Adrenal gland (tissue), 12 donors: ENCODE measurements around the gene RASGRF2. TPM values are rescaled to one million over a fixed set of nuclear protein-coding genes. Genes with fewer than 3 reads are reported as not detected.

Source experiments
- DNase-seq, 7 donors: peaks; one replicate each; pipeline ENCODE4 v3.0.0-alpha.2; 2019 to 2020
- H3K27ac ChIP-seq, 5 donors: fragments of 200-600 bp; sonication (generic) in 4 of 5; 1 replicate in 3 of 5; 2 replicates in 2 of 5; pipeline versions ENCODE4 v1.5.1 to v1.8.0; 2016 to 2020; ENCODE audit warnings: mild to moderate bottlenecking in 1 of 5
- H3K27me3 ChIP-seq: fragments of 200-600 bp; 2 replicates; pipeline ENCODE4 v1.8.0; 2021
- H3K36me3 ChIP-seq, 2 donors: fragments of 200-600 bp; replicated peaks in 1 of 2; 1 replicate in 1 of 2; 2 replicates in 1 of 2; pipeline versions ENCODE4 v1.5.1 to v1.8.0; 2018 to 2022
- H3K4me1 ChIP-seq, 2 donors: fragments of 200-600 bp; replicated peaks in 1 of 2; 1 replicate in 1 of 2; 2 replicates in 1 of 2; pipeline versions ENCODE4 v1.5.1 to v1.8.0; 2018 to 2021
- H3K4me3 ChIP-seq, 4 donors: fragments of 200-600 bp; sonication (generic) in 3 of 4; one replicate each; pipeline ENCODE4 v1.5.1; 2016 to 2018
- H3K9me3 ChIP-seq, 3 donors: fragments of 200-600 bp; sonication (generic) in 1 of 3; replicated peaks in 1 of 3; 1 replicate in 2 of 3; 2 replicates in 1 of 3; pipeline versions ENCODE4 v1.5.1 to v1.8.0; 2016 to 2021
- POLR2A ChIP-seq, 2 donors: fragments of 450-650 bp; IDR thresholded peaks; one replicate each; pipeline ENCODE4 v1.6.1; 2017; ENCODE audit warnings: antibody characterized with exemption in 2 of 2, mild to moderate bottlenecking in 2 of 2, moderate library complexity in 1 of 2
- WGBS, 4 donors: extraction: QIAGEN DNeasy Blood & Tissue Kit in 2 of 4; methylation state at CpG; one replicate each; pipeline versions ENCODE4 v1.1.5 to v1.1.7; 2013 to 2017; 5-methylcytosine and 5-hydroxymethylcytosine counted together
- intact Hi-C, 2 donors: fragments of 100-400 bp; cut with DNase I; formaldehyde crosslinking; loops; one replicate each; pipeline versions ENCODE4 v1.14.1 to v1.15.0; 2022 to 2023
- polyA plus RNA-seq, 3 donors: library from polyadenylated mRNA; stranded (reverse); fragments of 200-250 nt in 2 of 3; fragments of 350-450 nt in 1 of 3; fragmentation: Illumina TruSeq in 1 of 3; extraction: RNeasy Lipid Tissue Mini Kit (QIAGEN cat#74804) in 1 of 3; gene quantifications; one replicate each; pipeline ENCODE4 v1.2.3, GENCODE V29; 2013 to 2014
- total RNA-seq, 9 donors: library from RNA; depleted of rRNA in 4 of 9; stranded (reverse); fragments of >200 nt in 4 of 9; fragments of 120-200 nt in 1 of 9; fragmentation: NEBNext Ultra II Directional in 1 of 9; extraction: Animal tissue kit (Norgen Biotek cat#: 25700) in 1 of 9; gene quantifications; one replicate each; pipeline versions ENCODE4 v1.1.0 to v1.2.4, GENCODE V29; 2013 to 2023
- TF ChIP-seq, protein P1 (sequence below), 6 experiments: fragments of 450-650 bp in 4 of 6; fragments of 200-600 bp in 2 of 6; sonication (generic) in 1 of 6; IDR thresholded peaks; 1 replicate in 5 of 6; 2 replicates in 1 of 6; pipeline versions ENCODE4 v1.5.1 to v1.8.0; 2016 to 2021; ENCODE audit warnings: antibody characterized with exemption in 6 of 6, mild to moderate bottlenecking in 2 of 6, moderate library complexity in 1 of 6
- donor health status: healthy with polysubstance abuse.
- donor health status: Bipolar disorder and iron deficiency.
- donor health status: DM: yes; HTN: yes; CAD: no.
- donor health status: DM: no; HTN: no; CAD: no.
- donor health status: DM: no; HTN: no; CAD: no.
- donor health status: DM: yes; HTN: yes; CAD: no.

RASGRF2 gene
- total and polyA plus RNA-seq, 12 donors, result 0.33 to 5.7 (median 2.4) TPM

DNA sequence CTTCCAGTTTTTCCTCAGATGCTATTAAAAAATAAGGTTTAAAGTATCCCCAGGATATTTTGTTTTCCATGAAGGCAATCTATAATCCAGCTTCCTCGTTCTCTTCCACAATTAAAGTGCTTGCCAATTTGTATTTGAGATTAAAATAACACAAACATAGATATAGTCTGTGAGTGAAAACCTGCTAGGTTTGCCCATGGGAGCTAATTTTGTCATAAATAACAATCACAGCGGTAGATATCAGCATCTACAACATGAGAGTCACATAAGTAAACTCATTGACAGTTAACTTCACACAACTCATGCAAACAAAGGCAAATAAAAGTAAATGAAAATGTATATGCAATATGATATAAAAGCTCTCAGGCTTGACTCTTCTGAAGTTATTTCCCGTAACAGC is 29.2 kb upstream of the RASGRF2 start:
- Histone ChIP-seq H3K27ac (no peak overlapping the region), H3K9me3 (no peaks in the 10 kb centered on the region), H3K4me3 (no peak overlapping the region), H3K4me1 (no peaks in the 10 kb centered on the region), H3K36me3 (no peaks in the 10 kb centered on the region), H3K27me3 (no peaks in the 10 kb centered on the region)
- intact Hi-C loops, result no loop called here
- 88 to 95% (median 91%) methylated on average over 3 of the region's 3 CpGs for WGBS, 4 donors
- DNase-seq, result no peak
- TF ChIP-seq POLR2A (IDR thresholded peaks at IDR 0.05), result no peak
- TF ChIP-seq, protein P1, sequence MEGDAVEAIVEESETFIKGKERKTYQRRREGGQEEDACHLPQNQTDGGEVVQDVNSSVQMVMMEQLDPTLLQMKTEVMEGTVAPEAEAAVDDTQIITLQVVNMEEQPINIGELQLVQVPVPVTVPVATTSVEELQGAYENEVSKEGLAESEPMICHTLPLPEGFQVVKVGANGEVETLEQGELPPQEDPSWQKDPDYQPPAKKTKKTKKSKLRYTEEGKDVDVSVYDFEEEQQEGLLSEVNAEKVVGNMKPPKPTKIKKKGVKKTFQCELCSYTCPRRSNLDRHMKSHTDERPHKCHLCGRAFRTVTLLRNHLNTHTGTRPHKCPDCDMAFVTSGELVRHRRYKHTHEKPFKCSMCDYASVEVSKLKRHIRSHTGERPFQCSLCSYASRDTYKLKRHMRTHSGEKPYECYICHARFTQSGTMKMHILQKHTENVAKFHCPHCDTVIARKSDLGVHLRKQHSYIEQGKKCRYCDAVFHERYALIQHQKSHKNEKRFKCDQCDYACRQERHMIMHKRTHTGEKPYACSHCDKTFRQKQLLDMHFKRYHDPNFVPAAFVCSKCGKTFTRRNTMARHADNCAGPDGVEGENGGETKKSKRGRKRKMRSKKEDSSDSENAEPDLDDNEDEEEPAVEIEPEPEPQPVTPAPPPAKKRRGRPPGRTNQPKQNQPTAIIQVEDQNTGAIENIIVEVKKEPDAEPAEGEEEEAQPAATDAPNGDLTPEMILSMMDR (IDR thresholded peaks at IDR 0.05), result no peak

DNA sequence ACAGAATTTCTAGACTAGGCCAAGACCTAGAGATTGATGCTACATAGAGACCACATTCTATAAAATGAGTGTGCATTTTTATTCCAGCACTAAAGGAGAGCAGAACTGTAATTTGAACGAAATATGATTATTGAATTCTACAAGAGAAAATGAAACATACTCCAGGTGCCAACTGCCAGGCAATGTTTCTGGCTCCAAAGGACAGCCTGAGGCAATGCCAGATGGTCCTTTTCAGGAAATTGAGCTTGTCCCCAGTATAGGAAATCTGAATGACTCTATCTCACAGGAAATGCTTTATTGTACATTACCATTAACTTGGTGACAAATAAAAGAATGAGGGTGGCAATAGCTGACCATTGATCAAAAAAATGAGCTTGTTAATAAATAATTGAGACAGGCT is 28.8 kb upstream of the RASGRF2 start:
- no peaks in the 10 kb centered on the region for H3K4me1 ChIP-seq
- no peaks in the 10 kb centered on the region for H3K27me3 ChIP-seq
- intact Hi-C loops, result no loop called here
- no peak overlapping the region for H3K4me3 ChIP-seq
- no peak overlapping the region for H3K27ac ChIP-seq
- H3K9me3 ChIP-seq, result no peaks in the 10 kb centered on the region
- TF ChIP-seq POLR2A (IDR thresholded peaks at IDR 0.05), result no peak
- TF ChIP-seq, protein P1 (IDR thresholded peaks at IDR 0.05), result no peak
- DNase-seq, result no peak
- no peaks in the 10 kb centered on the region for H3K36me3 ChIP-seq
- 79 to 85% (median 81%) methylated on average over 1 of the region's 1 CpG for WGBS, 4 donors

DNA sequence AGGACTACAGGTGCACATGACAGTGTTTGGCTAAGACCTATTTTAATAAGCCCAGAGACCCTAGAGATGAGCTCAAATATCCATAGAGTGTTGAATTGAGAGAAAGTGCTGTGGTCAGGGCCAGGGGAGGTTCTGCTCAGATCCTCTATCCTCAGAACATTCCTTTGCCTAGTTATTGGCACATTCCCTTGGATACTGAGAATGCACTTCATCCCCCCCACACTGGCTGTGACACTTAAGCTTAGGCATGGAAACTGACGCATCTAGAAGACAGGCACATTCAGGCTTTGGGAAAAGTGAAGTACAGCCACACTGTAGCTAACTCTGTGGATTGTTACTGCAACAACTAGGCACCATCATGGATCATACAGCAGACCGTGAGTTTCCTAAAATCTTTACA is 27.1 kb upstream of the RASGRF2 start:
- WGBS, 4 donors, result 94 to 97% (median 97%) methylated on average over 2 of the region's 2 CpGs
- TF ChIP-seq, protein P1 (IDR thresholded peaks at IDR 0.05), result no peak
- TF ChIP-seq POLR2A (IDR thresholded peaks at IDR 0.05), result no peak
- H3K9me3 ChIP-seq, result no peaks in the 10 kb centered on the region
- H3K36me3 ChIP-seq, result no peaks in the 10 kb centered on the region
- H3K27ac ChIP-seq, result no peak overlapping the region
- no peak for DNase-seq
- intact Hi-C loops, result no loop called here
- no peaks in the 10 kb centered on the region for H3K4me1 ChIP-seq
- H3K27me3 ChIP-seq, result no peaks in the 10 kb centered on the region
- no peak overlapping the region for H3K4me3 ChIP-seq

- Histone ChIP-seq H3K9me3 (no peaks in the 10 kb centered on the region), H3K4me3 (no peak overlapping the region), H3K4me1 (no peaks in the 10 kb centered on the region), H3K27ac (no peak overlapping the region), H3K27me3 (no peaks in the 10 kb centered on the region), H3K36me3 (no peaks in the 10 kb centered on the region)
- intact Hi-C loops, result no loop called here
- no peak for DNase-seq
- TF ChIP-seq, protein P1 (IDR thresholded peaks at IDR 0.05), result no peak
- TF ChIP-seq POLR2A (IDR thresholded peaks at IDR 0.05), result no peak
- 79 to 91% (median 86%) methylated on average over 2 to 4 of the region's 4 CpGs for WGBS, 4 donors
Measured at GRCh38 chr5:80934751-80935150, 25.4 kb upstream of the RASGRF2 start.
